ENCODE results near the gene EPHB3.

EPHB3 gene

DNA sequence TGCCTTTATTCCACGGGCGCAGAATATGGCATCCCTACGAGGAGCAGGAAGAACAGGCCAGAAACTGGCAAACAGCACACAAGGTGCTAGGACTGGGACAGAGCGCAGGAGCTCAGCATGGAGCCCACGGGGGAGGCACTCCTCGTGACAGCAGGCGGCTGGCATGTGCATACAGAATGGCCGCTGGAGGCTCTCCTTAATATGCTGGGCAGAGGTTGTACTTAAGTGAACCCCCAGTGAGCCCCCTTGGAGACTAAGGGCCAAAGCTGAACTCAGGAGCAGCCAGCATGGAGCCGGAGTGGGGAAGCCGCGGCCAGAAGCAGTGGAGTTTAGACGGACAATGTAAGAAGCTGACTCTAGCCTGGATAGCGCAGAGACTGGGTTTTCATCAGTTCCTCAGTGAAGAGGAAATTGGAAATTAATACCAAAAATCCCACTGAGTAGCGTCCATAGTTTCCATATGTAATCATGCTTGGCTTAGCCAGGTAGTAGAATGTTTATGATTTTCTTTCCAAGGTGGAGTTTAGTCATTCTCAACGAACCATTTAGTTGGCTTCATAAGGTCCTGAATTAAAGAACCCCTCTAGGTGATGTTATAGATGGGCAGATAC, 69.4 kb downstream of the EPHB3 start:
- no peak for DNase-seq

DNA sequence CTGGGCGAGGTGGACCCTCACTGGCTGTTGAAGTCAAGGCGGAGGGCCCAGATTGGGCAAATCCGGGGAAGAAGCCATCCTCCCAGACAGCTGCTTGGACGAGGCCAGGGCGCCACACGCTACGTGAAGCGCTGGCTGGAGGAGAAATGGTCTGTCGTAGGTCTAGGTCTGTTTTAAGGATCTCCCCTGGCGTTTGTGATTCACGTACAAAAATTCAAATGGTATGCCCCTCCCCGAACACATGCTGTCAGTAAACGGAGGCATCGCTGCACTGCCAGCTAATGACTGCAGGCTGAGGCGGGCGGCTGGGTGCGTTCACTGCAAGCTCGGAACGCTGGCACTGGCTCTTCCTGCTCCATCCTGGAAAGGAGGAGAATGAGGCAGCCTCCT, 69.9 kb downstream of the EPHB3 start:
- no peak for DNase-seq
